ENCODE data around the gene RAD21L1. TPM values are rescaled to one million over a fixed set of nuclear protein-coding genes. Genes with fewer than 3 reads are reported as not detected.
A peak's percentile ranks its signal among the peaks of the same experiment; 100 is the strongest.
"Not testable (repeated sequence)": the region's sequence is repeated elsewhere in the genome, so short reads cannot be mapped to it uniquely, and the experiment has no call there.

Gene RAD21L1
- total RNA-seq, 4 donors from 2014 or later, result not detected

- no peak for DNase-seq
- H3K4me3 ChIP-seq, result no peak overlapping the region
- no peaks in the 10 kb centered on the region for H3K9me3 ChIP-seq
- no peaks in the 10 kb centered on the region for H3K36me3 ChIP-seq
- H3K27me3 ChIP-seq, result no peaks in the 10 kb centered on the region
- TF ChIP-seq POLR2A (IDR thresholded peaks at IDR 0.05), result no peak
- TF ChIP-seq, protein P1, sequence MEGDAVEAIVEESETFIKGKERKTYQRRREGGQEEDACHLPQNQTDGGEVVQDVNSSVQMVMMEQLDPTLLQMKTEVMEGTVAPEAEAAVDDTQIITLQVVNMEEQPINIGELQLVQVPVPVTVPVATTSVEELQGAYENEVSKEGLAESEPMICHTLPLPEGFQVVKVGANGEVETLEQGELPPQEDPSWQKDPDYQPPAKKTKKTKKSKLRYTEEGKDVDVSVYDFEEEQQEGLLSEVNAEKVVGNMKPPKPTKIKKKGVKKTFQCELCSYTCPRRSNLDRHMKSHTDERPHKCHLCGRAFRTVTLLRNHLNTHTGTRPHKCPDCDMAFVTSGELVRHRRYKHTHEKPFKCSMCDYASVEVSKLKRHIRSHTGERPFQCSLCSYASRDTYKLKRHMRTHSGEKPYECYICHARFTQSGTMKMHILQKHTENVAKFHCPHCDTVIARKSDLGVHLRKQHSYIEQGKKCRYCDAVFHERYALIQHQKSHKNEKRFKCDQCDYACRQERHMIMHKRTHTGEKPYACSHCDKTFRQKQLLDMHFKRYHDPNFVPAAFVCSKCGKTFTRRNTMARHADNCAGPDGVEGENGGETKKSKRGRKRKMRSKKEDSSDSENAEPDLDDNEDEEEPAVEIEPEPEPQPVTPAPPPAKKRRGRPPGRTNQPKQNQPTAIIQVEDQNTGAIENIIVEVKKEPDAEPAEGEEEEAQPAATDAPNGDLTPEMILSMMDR (IDR thresholded peaks at IDR 0.05), result no peak
- H3K27ac ChIP-seq, result peak overlapping the region in 1 of 4 donors; percentile 2
- H3K4me1 ChIP-seq, result no peaks in the 10 kb centered on the region
These were observed 15.3 kb upstream of the RAD21L1 start for GRCh38 chr20:1210501-1210900.

GRCh38 chr20:1212023-1212422 is 13.8 kb upstream of the RAD21L1 start:
- no peak for TF ChIP-seq POLR2A (IDR thresholded peaks at IDR 0.05)
- TF ChIP-seq, protein P1 (IDR thresholded peaks at IDR 0.05), result no peak

DNA sequence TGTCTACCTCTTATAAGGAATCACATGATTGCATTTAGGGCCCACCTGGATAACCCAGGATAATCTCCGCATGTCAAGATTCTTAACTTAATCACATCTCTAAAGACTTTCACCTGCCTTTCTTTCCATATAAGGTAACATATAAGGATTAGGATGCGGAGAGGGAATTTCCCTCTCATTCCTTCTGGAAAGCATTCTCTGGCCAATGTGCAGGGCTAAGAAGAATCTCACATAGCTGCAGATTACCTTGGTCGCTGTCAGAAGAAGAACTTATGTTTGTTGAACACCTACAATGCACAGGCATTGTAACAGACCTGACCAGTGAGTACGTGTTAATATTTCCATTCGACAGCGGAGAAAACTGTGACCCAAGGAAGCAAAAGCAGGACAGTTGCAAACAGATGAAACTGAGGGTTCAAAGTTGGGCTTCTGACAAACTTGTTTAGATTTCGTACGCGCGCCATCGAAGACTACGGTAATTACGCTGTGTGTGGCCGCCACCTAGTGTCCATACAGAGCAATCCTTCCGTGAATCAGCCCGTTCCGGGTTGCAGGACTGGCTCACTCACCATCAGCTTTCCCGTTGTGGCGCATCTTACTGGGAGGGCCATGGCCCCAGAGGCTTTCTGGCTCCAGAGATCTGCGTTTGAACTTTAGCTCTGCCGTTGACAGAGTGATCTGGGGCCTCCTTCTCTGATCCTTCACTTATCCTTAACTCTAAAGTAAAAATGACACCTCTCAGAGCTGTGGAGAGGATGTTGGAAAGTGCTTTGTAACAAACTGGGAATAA is 13.0 kb upstream of the RAD21L1 start:
- Histone ChIP-seq H3K27ac (no peak overlapping the region), H3K9me3 (no peaks in the 10 kb centered on the region), H3K27me3 (no peaks in the 10 kb centered on the region), H3K4me3 (no peak overlapping the region), H3K4me1 (no peaks in the 10 kb centered on the region), H3K36me3 (no peaks in the 10 kb centered on the region)
- TF ChIP-seq, protein P1 (IDR thresholded peaks at IDR 0.05), result peak; percentile 53 to 89 (median 82)
- no peak for TF ChIP-seq POLR2A (IDR thresholded peaks at IDR 0.05)
- DNase-seq, result peak; percentile 64 to 87 (median 76)

More at GRCh38 chr20:1212023-1212422, 13.8 kb upstream of the RAD21L1 start:
- no peak for DNase-seq
- Histone ChIP-seq H3K4me1 (no peaks in the 10 kb centered on the region), H3K36me3 (no peaks in the 10 kb centered on the region), H3K27ac (no peak overlapping the region), H3K27me3 (no peaks in the 10 kb centered on the region), H3K4me3 (no peak overlapping the region), H3K9me3 (no peaks in the 10 kb centered on the region)

DNA sequence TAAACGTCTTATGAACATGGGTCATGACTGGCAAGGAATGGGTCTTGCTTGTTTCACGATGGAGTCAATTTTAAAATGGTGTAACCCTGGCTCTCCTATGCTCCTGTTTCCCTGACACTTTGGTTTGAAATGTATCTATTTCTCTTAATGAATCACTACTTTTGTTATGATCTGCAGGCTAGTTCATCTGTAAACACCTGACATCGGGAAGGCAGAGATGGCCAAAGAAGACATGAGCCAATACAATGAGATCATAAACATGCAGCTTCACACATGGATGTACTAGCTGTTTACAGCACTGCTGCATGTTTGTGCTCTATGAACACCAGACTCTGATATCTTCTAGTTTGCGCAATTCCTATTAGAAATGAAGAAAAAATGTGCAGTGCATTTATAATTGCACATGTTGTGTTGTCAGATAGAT is 11.0 kb upstream of the RAD21L1 start:
- H3K4me3 ChIP-seq, result no peak overlapping the region
- no peaks in the 10 kb centered on the region for H3K4me1 ChIP-seq
- DNase-seq, result no peak

DNA sequence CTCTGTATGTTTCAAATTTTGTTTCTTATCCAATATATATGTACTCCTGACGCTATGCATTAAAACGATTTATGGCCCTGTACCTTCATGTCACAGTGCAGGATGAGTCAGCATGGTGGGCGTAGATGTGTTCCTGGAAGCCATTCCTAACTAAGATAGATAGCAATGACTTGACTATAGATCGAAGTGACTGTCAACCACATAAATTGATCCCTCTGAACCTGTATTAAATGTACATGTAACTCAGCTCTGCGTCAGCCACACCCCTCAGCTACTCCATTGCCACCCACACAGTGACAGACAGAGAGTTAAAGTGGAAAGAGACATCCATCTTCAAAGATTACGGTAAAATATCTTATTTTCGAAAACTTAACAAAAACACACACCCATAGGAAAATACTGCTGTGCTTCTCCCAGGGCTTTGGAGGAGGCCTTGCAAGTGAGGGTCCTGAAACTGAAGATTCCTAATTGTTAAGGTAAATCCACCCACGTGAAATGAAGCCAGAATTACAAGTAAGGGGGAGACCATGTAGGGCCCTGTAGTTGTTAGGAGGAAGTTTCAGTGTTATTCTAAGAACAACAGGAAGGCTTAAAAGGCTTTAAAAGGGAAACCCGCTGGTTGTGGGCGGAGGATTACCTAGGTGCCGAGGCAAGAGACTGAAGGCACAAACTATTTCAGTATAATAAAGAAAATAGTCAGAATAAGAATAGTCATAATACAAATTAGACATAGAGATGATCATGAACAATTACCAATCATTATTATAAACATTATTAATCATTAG is 10.3 kb upstream of the RAD21L1 start:
- TF ChIP-seq POLR2A (IDR thresholded peaks at IDR 0.05), result no peak
- TF ChIP-seq, protein P1 (IDR thresholded peaks at IDR 0.05), result no peak
- Histone ChIP-seq H3K27me3 (no peaks in the 10 kb centered on the region), H3K4me1 (no peaks in the 10 kb centered on the region), H3K9me3 (no peaks in the 10 kb centered on the region), H3K36me3 (no peaks in the 10 kb centered on the region), H3K27ac (no peak overlapping the region), H3K4me3 (no peak overlapping the region)
- DNase-seq, result no peak

More for the DNA sequence above, 11.0 kb upstream of the RAD21L1 start:
- no peak for TF ChIP-seq POLR2A (IDR thresholded peaks at IDR 0.05)
- TF ChIP-seq, protein P1 (IDR thresholded peaks at IDR 0.05), result no peak
- H3K27ac ChIP-seq, result no peak overlapping the region
- no peaks in the 10 kb centered on the region for H3K9me3 ChIP-seq
- no peaks in the 10 kb centered on the region for H3K36me3 ChIP-seq
- H3K27me3 ChIP-seq, result no peaks in the 10 kb centered on the region

DNA sequence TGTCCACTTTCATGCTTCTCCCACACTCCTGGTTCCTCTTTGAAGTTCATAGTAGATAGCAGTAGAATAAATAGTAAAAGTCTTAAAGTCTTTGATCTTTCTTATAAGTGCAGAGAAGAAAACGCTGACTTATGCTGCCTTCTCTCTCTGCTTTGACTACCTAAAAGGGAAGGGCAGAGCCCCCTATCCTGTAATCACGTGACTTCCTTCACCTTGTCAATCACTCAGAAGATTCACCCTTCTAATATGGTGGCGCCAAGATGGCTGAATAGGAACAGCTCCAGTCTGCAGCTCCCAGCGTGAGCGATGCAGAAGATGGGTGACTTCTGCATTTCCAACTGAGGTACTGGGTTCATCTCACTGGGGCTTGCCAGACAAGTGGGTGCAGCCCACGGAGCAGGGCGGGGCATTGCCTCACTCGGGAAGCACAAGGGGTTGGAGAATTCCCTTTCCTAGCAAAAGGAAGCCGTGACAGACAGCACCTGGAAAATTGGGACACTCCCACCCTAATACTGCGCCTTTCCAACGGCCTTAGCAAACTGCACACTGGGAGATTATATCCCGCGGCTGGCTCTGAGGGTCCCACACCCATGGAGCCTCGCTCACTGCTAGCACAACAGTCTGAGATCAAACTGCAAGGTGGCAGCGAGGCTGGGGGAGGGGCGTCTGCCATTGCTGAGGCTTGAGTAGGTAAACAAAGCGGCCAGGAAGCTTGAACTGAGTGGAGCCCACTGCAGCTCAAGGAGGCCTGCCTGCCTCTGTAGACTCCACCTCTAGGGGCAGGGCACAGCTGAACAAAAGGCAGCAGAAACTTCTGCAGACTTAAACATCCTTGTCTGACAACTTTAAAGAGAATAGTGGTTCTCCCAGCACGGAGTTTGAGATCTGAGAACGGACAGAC is 9.1 kb upstream of the RAD21L1 start:
- not testable (repeated sequence) for H3K4me1 ChIP-seq, H3K36me3 ChIP-seq, H3K4me3 ChIP-seq, DNase-seq, H3K9me3 ChIP-seq, H3K27ac ChIP-seq, H3K27me3 ChIP-seq

DNA sequence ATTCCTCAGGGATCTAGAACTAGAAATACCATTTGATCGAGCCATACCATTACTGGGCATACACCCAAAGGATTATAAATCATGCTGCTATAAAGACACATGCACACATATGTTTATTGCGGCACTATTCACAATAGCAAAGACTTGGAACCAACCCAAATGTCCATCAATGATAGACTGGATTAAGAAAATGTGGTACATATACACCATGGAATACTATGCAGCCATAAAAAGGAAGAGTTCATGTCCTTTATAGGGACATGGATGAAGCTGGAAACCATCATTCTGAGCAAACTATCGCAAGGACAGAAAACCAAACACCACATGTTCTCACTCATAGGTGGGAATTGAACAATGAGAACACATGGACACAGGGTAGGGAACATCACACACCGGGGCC is 3.1 kb upstream of the RAD21L1 start:
- not testable (repeated sequence) for H3K27ac ChIP-seq, H3K9me3 ChIP-seq, H3K36me3 ChIP-seq, H3K4me3 ChIP-seq, DNase-seq, H3K27me3 ChIP-seq
- H3K4me1 ChIP-seq, result peaks cover 3 to 12% (median 7%) of the 10 kb centered on the region in 4 donors

Data from Peyer's patch (tissue), 4 donors.